IPS-18a (cell line): Measurements from ENCODE around the gene PIK3R6.

Source experiments
- H3K27ac ChIP-seq: one replicate; pipeline ENCODE4 v1.5.1; 2013; ENCODE audit warnings: low read length
- H3K27me3 ChIP-seq: one replicate; pipeline ENCODE4 v1.6.1; 2013; ENCODE audit warnings: mild to moderate bottlenecking, low read length; ENCODE audit not compliant: control insufficient read depth, insufficient read depth
- H3K36me3 ChIP-seq: one replicate; pipeline ENCODE4 v1.6.1; 2013; ENCODE audit warnings: low read depth, low read length; ENCODE audit not compliant: control insufficient read depth
- H3K4me1 ChIP-seq: one replicate; pipeline ENCODE4 v1.6.1; 2013; ENCODE audit warnings: low read depth, low read length; ENCODE audit not compliant: control insufficient read depth
- H3K4me3 ChIP-seq: one replicate; pipeline ENCODE4 v1.5.1; 2013; ENCODE audit warnings: low read length
- H3K9ac ChIP-seq: one replicate; pipeline ENCODE4 v1.6.1; 2013; ENCODE audit warnings: mild to moderate bottlenecking, low read length, moderate library complexity
- H3K9me3 ChIP-seq: one replicate; pipeline ENCODE4 v1.6.1; 2013; ENCODE audit warnings: low read depth, low read length; ENCODE audit not compliant: control insufficient read depth

The PIK3R6 gene

DNA sequence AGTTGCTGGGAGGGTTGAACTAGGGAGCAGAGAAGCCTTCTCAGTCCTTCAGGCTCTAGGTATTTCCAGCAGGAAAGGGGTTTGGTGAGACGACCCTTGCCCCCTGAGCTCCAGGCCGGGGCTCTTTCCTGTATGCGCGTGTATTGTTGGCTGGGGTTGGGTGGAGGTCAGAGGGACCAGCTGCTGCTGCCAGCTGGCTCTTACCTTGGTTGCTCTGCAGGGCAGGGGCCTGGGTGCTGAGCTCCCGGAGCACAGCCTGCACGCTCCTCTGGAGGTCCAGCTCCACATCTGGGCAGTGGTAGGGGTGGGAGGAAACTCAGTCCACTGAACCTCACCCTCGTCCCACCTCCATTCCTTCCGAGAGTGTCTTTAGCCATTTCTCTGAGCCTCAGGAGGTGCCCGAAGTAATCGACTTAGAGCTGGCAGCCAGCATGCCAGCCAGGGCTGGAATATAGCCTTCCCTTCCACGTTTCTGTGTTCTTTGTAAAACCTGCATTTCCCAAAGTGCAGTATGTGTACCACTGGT lies 28.0 kb downstream of the PIK3R6 start:
- Histone ChIP-seq H3K9ac (no peak overlapping the region), H3K4me1 (peaks cover 11% of the 10 kb centered on the region), H3K4me3 (no peak overlapping the region), H3K9me3 (no peaks in the 10 kb centered on the region), H3K27ac (no peak overlapping the region), H3K27me3 (no peaks in the 10 kb centered on the region), H3K36me3 (no peaks in the 10 kb centered on the region)

DNA sequence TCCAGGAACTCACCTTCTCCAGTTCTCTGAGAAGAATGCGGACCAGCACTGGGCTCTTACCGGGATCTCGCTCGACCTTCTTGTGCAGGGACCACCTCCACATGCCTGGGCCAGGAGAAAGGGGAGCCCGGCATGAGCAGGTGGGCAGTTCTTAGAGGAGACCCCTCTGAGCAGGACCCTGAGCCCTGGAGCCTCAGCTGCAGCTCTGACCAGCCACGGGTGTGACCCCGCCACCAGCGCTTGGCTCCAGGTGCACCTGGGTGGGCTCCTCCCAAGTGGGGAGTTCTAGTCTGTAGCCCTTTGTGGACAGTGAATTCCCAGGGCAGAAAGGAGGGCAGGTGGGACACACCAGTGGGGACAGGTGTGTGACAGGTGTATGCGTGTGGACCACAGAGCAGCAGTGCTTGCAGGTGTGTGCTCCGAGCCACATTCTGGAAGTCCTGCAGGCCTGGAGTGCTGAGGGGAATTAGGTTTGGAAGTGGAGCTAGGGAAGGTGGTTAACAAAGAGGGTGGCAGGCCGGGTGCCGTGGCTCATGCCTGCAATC lies 28.9 kb downstream of the PIK3R6 start:
- Histone ChIP-seq H3K9me3 (no peaks in the 10 kb centered on the region), H3K36me3 (no peaks in the 10 kb centered on the region), H3K4me3 (no peak overlapping the region), H3K27me3 (no peaks in the 10 kb centered on the region), H3K9ac (no peak overlapping the region), H3K27ac (no peak overlapping the region), H3K4me1 (peaks cover 11% of the 10 kb centered on the region)

DNA sequence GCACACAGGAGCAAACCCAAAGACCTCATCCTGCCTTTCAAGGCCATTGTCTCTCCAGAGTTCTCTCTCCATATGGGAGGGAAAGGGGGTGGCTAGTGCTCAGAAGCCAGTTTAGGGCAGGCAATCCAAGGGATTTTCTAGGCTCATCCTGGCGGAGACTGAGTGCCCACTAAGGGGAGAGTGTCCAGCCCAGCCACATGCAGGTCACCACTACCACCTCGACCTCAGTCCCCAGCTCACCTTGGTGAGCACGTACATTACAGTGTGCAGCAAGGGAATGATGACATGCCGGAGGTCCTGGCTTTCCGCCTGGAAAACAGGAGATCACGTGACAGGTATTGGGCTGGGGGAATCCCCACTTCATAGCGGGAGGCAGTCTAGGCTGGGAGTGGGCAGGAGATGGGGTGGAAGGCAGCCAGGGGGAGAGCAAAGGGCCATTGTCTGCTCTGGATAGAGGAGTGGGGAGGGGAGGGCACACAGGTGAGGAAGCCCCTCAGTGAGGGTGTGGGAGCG lies 29.9 kb downstream of the PIK3R6 start:
- Histone ChIP-seq H3K4me1 (peaks cover 11% of the 10 kb centered on the region), H3K36me3 (no peaks in the 10 kb centered on the region), H3K4me3 (no peak overlapping the region), H3K27ac (peak overlapping the region; percentile 17), H3K9ac (no peak overlapping the region), H3K9me3 (no peaks in the 10 kb centered on the region), H3K27me3 (no peaks in the 10 kb centered on the region)

DNA sequence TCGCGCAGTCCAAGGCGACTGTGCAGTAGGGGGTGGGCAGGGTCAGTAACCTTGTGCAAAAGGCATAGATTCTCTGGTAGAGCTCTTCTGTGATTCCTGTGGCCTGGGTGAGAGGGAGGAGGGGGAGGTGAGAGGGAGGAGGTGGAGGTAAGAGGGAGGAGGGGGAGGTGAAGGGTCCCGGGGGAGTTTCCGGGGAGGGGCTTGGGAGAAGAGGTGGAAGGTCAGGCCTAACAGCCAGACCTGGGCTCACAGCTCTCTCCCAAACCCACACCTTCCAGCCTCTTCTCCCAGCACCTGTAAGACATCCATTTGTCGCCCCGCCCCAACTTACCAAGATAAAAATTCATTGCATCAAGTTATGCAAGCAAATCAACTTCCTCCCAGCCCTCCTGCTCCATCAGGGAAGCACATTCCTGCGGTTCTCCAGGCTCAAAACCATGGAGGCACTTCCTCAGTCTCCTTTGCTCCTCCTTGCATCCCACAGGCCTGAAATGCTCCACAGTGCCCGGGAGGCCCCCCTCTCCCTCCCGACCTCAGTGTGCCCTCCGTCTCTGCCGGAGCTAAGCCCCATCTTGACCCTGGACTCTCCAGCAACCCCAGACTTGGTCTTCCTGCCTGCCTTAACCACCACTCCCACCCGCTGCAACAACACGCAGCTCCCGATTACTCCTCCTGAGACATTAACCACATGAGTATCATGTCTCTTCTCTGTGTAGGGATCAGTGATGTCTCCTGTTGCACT lies 30.5 kb downstream of the PIK3R6 start:
- Histone ChIP-seq H3K9me3 (no peaks in the 10 kb centered on the region), H3K27me3 (no peaks in the 10 kb centered on the region), H3K4me1 (peaks cover 11% of the 10 kb centered on the region), H3K27ac (peak overlapping the region; percentile 17), H3K36me3 (no peaks in the 10 kb centered on the region), H3K4me3 (no peak overlapping the region), H3K9ac (no peak overlapping the region)

DNA sequence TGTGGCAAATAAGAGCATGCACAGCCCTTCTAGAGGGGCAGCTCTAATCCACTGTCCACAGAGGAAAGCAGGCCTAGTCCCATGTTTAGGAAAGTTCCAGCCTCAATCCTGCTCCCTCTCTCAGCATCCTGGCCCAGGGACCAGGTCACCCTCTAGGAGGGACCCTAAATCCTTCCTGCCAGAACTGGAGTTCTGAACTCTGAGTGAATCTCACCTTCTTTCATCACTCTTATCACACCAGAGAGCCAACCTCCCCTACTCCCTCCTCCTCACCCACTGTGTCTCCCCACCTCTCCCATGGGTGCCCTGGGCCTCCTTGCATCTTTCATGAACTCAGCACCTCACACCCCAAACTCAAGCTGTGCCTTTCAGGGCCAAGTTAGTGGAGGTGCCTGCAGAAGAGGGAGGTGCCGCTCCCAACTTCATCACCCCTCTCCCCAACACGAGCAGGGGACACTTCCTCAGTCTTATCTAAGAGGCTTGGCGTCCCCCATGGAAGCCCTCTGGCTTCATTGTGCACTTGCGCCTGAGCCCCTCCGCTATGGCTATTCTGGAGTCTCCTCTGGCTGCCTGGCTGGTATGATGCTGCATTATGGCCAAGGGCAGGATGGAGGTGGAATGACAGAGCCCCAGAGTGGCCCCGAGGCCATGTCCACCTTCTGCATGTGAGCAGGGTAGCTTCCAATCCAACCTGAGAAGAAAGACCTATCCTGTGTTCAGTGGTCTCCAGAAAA lies 31.7 kb downstream of the PIK3R6 start:
- Histone ChIP-seq H3K4me3 (no peak overlapping the region), H3K9me3 (no peaks in the 10 kb centered on the region), H3K27ac (no peak overlapping the region), H3K9ac (no peak overlapping the region), H3K36me3 (no peaks in the 10 kb centered on the region), H3K27me3 (no peaks in the 10 kb centered on the region), H3K4me1 (peaks cover 11% of the 10 kb centered on the region)

DNA sequence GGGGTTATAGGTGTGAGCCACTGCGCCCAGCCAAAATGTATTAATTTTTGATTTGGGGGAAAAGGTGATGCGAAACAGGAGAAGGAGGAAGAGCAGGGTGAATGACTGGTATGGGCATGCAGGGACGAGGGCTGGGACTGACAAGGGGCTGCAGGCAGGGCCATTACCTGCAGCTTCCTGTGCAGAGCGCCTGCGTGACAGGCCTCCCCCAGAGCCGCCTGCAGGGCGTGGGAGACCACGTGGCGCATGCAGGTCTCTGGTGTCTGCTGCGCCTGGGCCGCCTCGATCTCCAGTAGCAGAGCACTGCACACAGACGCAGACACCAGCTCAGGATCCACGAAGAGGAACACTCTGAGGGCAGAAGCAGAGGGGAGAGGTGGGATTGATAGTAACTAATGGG lies 32.4 kb downstream of the PIK3R6 start:
- peaks cover 11% of the 10 kb centered on the region for H3K4me1 ChIP-seq
- H3K9me3 ChIP-seq: no peaks in the 10 kb centered on the region
- H3K4me3 ChIP-seq: no peak overlapping the region
- no peaks in the 10 kb centered on the region for H3K27me3 ChIP-seq
- H3K27ac ChIP-seq: no peak overlapping the region
- H3K36me3 ChIP-seq: no peaks in the 10 kb centered on the region
- no peak overlapping the region for H3K9ac ChIP-seq

DNA sequence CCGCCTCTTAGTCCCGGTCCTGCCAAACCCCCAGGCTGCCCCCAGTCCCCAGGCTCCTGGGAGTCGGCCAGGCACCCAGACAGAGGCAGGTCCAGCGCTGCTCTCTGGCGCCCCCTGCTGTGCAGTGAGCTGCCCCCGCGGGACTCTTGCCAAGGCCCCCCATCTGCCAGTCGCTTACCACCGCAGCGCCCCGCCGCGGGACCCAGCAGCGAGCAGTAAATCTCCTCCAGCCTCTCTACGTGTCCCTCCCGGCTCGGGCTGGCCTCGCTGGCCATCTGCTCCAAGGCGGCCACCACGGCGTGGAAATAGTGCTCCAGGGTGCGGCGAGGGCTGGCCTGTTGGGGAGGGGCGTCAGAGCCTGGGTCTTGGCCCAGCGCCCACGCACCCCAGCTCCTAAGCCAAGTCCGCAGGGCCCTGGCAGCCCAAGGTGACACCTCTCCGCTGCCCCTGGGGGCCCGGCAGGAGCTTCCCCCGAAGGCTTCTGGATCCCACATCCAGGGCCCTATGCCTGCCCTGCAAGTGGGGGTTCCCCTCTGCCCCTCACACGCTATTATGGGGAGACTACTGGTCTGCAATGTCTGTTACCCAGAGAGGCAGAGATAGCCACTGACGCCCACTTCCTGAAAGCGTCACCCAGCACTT lies 34.6 kb downstream of the PIK3R6 start:
- Histone ChIP-seq H3K4me3 (no peak overlapping the region), H3K4me1 (peaks cover 6% of the 10 kb centered on the region), H3K27ac (no peak overlapping the region), H3K27me3 (no peaks in the 10 kb centered on the region), H3K9ac (no peak overlapping the region), H3K9me3 (no peaks in the 10 kb centered on the region), H3K36me3 (no peaks in the 10 kb centered on the region)

DNA sequence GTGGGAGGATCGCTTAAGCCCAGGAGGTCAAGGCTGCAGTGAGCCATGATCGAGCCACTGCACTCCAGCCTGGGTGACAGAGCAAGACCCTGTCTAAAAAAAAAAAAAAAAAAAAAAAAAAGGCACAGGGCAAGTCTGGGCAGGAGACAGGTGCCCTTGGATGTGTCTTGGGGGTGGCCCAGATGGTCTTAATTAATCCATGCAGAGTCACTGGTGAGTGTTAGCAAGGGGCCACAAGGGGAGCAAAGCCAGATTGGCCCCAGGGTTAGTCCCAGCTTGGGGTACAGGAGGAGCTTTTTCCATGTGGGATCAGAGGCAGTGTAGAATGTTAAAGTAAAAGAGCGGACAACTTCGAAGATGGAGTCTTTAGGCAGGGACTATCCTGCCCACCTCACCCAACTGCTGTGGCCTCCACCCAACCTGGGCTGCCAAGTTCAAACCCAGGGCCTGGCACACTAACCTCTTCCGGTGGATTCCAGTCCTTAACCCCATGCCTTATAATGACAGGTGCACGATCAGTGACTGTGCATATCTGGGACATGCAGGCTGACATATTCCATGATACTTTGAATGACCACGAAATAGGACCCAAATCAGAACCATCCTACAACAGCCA lies 36.1 kb downstream of the PIK3R6 start:
- no peaks in the 10 kb centered on the region for H3K36me3 ChIP-seq
- no peaks in the 10 kb centered on the region for H3K9me3 ChIP-seq
- H3K9ac ChIP-seq: no peak overlapping the region
- no peaks in the 10 kb centered on the region for H3K4me1 ChIP-seq
- no peak overlapping the region for H3K27ac ChIP-seq
- H3K27me3 ChIP-seq: no peaks in the 10 kb centered on the region
- H3K4me3 ChIP-seq: no peak overlapping the region

DNA sequence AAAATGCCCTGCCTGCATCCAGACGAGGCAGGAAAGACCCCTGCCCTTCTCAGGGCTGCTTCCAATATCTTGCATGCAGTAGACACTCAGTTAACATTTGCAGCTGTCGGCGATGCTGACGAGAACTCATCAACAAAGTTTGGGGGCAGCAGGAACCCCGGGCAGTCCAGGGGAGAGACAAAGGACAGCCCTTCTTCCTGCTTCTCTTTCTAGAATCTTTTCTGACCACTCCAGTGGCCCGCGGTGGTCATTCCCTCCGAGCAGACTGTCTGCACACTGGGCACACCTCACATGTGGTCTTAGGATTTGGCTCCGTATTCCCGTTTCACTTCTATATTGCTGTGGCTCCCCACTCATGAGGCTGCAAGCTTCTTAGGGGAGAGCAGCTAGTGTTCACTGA lies 37.3 kb downstream of the PIK3R6 start:
- no peaks in the 10 kb centered on the region for H3K27me3 ChIP-seq
- H3K27ac ChIP-seq: no peak overlapping the region
- no peak overlapping the region for H3K4me3 ChIP-seq
- H3K9ac ChIP-seq: no peak overlapping the region
- no peaks in the 10 kb centered on the region for H3K9me3 ChIP-seq
- H3K36me3 ChIP-seq: no peaks in the 10 kb centered on the region
- no peaks in the 10 kb centered on the region for H3K4me1 ChIP-seq

DNA sequence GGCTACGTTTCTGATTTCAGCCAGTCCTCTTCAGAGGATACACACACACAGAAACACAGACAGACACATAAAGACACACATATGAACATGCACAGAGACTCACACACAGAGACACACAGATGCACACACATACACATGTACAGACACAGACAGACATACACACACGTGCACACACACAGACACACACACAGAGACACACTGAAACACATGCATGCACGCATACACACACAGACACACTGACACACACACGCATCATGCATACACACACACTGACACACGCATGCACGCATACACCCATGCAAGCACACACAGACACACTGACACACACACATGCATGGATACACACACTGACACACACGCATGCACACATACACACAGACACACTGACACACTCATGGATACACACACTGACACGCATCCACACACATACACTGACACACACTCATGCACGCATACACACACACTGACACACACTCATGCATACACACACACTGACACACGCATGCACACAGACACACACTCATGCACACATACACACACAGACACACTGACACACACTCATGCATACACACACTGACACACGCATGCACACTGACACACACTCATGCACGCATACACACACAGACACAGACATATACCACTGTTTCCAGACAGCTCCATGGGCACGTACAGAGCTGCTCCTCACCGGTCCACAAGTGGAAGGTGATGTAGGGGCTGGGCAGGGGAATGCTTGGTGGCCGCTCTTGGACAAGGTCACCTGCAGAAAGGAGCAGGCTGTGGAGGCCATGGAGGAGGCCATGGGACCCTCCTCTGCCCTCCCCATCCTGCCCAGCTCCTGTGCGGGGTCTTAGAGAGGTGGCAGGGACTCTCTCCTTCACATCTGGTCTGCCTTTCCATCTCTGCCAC lies 38.2 kb downstream of the PIK3R6 start:
- no peaks in the 10 kb centered on the region for H3K4me1 ChIP-seq
- no peak overlapping the region for H3K27ac ChIP-seq
- no peak overlapping the region for H3K9ac ChIP-seq
- peaks cover 3% of the 10 kb centered on the region for H3K9me3 ChIP-seq
- H3K36me3 ChIP-seq: no peaks in the 10 kb centered on the region
- H3K4me3 ChIP-seq: no peak overlapping the region
- no peaks in the 10 kb centered on the region for H3K27me3 ChIP-seq
